HCT116 (cell line): ENCODE results near the gene TENM4. TPM values are rescaled to one million over a fixed set of nuclear protein-coding genes. Genes with fewer than 3 reads are reported as not detected.

Experiments
- ATAC-seq: fragments of 200-7000 bp; cut with Tn5 transposase; 2 replicates; pipeline ENCODE4 v1.9.1; 2020; ENCODE audit warnings: mild to moderate bottlenecking, moderate library complexity
- BruUV-seq: library from RNA; stranded (reverse); fragments of 400-500 nt; replicated peaks from 2 replicates; lab custom pipeline; 2021; lab: Mats Ljungman, UMichigan
- CTCF ChIA-PET: fragments of 300-600 bp; sonication (Branson Sonifier 250); formaldehyde crosslinking; loops from one replicate; lab custom pipeline; 2021; ENCODE audit warnings: antibody characterized with exemption; lab: Charles Lee
- POLR2A ChIA-PET: fragments of 300-600, 350-600 bp; sonication (Branson Sonifier 250); formaldehyde crosslinking; loops from one replicate; lab custom pipeline; 2021; ENCODE audit warnings: antibody characterized with exemption; lab: Charles Lee
- RAD21 ChIA-PET, 2 experiments: fragments of 300-600 bp; sonication (Branson Sonifier 250); formaldehyde crosslinking; loops; one replicate each; lab custom pipeline; 2023; ENCODE audit warnings: low total read pairs in 2 of 2; ENCODE audit not compliant: uncharacterized antibody in 2 of 2, unreplicated experiment in 2 of 2, low non-redundant PET in 1 of 2; lab: Charles Lee
- DNase-seq: peaks from one replicate; pipeline ENCODE4 v3.0.0-alpha.2; 2010; ENCODE audit warnings: low read depth, low spot score
- H2AFZ ChIP-seq: fragments of 200-600 bp; shearing (Covaris generic), sonication (generic); 2 replicates; pipeline ENCODE4 v1.6.1; 2017; ENCODE audit warnings: low read depth, mixed run types, mixed read lengths, antibody characterized with exemption, low read length; ENCODE audit not compliant: poor library complexity, severe bottlenecking
- H3K27ac ChIP-seq: 2 replicates; pipeline ENCODE4 v1.5.1; 2012; ENCODE audit warnings: low read depth, low read length
- H3K27me3 ChIP-seq: fragments of 200-600 bp; sonication (generic); 2 replicates; pipeline ENCODE4 v1.6.1; 2016; ENCODE audit warnings: mixed run types, low read length, mixed read lengths; ENCODE audit not compliant: insufficient read depth
- H3K36me3 ChIP-seq, 2 experiments: fragments of 200-500 bp in 1 of 2; fragments of 200-600 bp in 1 of 2; sonication (Bioruptor generic) in 1 of 2; sonication (generic) in 1 of 2; 2 replicates each; pipeline versions ENCODE4 v1.5.1 to v1.6.1; 2014 to 2016; ENCODE audit warnings: low read length in 2 of 2, inconsistent platforms in 1 of 2, mixed read lengths in 1 of 2, mixed run types in 1 of 2; ENCODE audit not compliant: insufficient read depth in 2 of 2, control insufficient read depth in 1 of 2
- H3K4me1 ChIP-seq, 2 experiments: fragments of 200-600 bp in 1 of 2; sonication (generic) in 1 of 2; 2 replicates each; pipeline versions ENCODE4 v1.5.1 to v1.6.1; 2012 to 2017; ENCODE audit warnings: low read length in 2 of 2, inconsistent platforms in 1 of 2, mild to moderate bottlenecking in 1 of 2, mixed read lengths in 1 of 2, mixed run types in 1 of 2, moderate library complexity in 1 of 2; ENCODE audit not compliant: insufficient read depth in 2 of 2, control insufficient read depth in 1 of 2
- H3K4me2 ChIP-seq: fragments of 200-600 bp; sonication (generic); 2 replicates; pipeline ENCODE4 v1.6.1; 2017; ENCODE audit warnings: mixed run types, low read length, mixed read lengths
- H3K4me3 ChIP-seq, 2 experiments: fragments of 200-600 bp in 1 of 2; sonication (generic) in 1 of 2; replicated peaks in 1 of 2; 2 replicates each; pipeline ENCODE4 v1.5.1; 2011 to 2016; ENCODE audit warnings: low read length in 2 of 2, control low read depth in 1 of 2, low read depth in 1 of 2, mild to moderate bottlenecking in 1 of 2, mixed read lengths in 1 of 2, mixed run types in 1 of 2
- H3K79me2 ChIP-seq: fragments of 200-600 bp; sonication (generic); 2 replicates; pipeline ENCODE4 v1.6.1; 2017; ENCODE audit warnings: mild to moderate bottlenecking, mixed run types, low read length, moderate library complexity, mixed read lengths; ENCODE audit not compliant: insufficient read depth
- H3K9ac ChIP-seq: fragments of 200-600 bp; sonication (generic); 2 replicates; pipeline ENCODE4 v1.6.1; 2016; ENCODE audit warnings: low read length, mixed read lengths
- H3K9me2 ChIP-seq: fragments of 200-600 bp; sonication (generic), shearing (Covaris generic); 2 replicates; pipeline ENCODE4 v1.6.1; 2017; ENCODE audit warnings: mixed run types, mild to moderate bottlenecking, moderate library complexity; ENCODE audit not compliant: insufficient read depth
- H3K9me3 ChIP-seq, 2 experiments: fragments of 200-500 bp in 1 of 2; fragments of 200-600 bp in 1 of 2; sonication (Bioruptor generic) in 1 of 2; sonication (generic) in 1 of 2; 2 replicates each; pipeline ENCODE4 v1.6.1; 2014 to 2017; ENCODE audit warnings: low read length in 2 of 2, mixed read lengths in 2 of 2, inconsistent platforms in 1 of 2, low read depth in 1 of 2, mild to moderate bottlenecking in 1 of 2, mixed run types in 1 of 2, moderate library complexity in 1 of 2; ENCODE audit not compliant: control insufficient read depth in 1 of 2, insufficient read depth in 1 of 2
- H4K20me1 ChIP-seq: fragments of 200-600 bp; sonication (generic), shearing (Covaris generic); 2 replicates; pipeline ENCODE4 v1.6.1; 2017; ENCODE audit warnings: mixed run types, mild to moderate bottlenecking, moderate library complexity; ENCODE audit not compliant: insufficient read depth
- CEBPB ChIP-seq: IDR thresholded peaks from 2 replicates; pipeline ENCODE4 v1.6.1; 2012; ENCODE audit warnings: low read depth
- ELF1 ChIP-seq: IDR thresholded peaks from 2 replicates; pipeline ENCODE4 v1.6.1; 2012; ENCODE audit warnings: low read depth, borderline replicate concordance
- EZH2 ChIP-seq: fragments of 200-600 bp; sonication (generic); IDR thresholded peaks from 2 replicates; pipeline ENCODE4 v1.6.1; 2017; ENCODE audit warnings: antibody characterized with exemption, mixed run types
- FOSL1 ChIP-seq: IDR thresholded peaks from 2 replicates; pipeline ENCODE4 v1.6.1; 2012; ENCODE audit warnings: low read depth
- POLR2A ChIP-seq: IDR thresholded peaks from 2 replicates; pipeline ENCODE4 v1.7.0; 2011; ENCODE audit warnings: borderline replicate concordance; ENCODE audit not compliant: insufficient read depth, insufficient read length; ENCODE audit errors: extremely low read depth
- RAD21 ChIP-seq: IDR thresholded peaks from 2 replicates; pipeline ENCODE4 v1.6.1; 2012; ENCODE audit warnings: low read depth, mild to moderate bottlenecking
- SIN3A ChIP-seq: IDR thresholded peaks from 2 replicates; pipeline ENCODE4 v1.6.1; 2012; ENCODE audit warnings: low read depth
- SP1 ChIP-seq: IDR thresholded peaks from 2 replicates; pipeline ENCODE4 v1.6.1; 2012; ENCODE audit warnings: low read depth
- ZNF274 ChIP-seq: fragments of 200-500 bp; sonication (Bioruptor generic); IDR thresholded peaks from 2 replicates; pipeline ENCODE4 v1.6.1; 2014; ENCODE audit warnings: mild to moderate bottlenecking, low read depth, low read length, inconsistent platforms
- intact Hi-C: fragments of 100-400 bp; cut with micrococcal nuclease; formaldehyde crosslinking; loops from 2 replicates; pipeline ENCODE4 v1.10.0; 2022
- total RNA-seq: library from RNA; stranded (reverse); gene quantifications from one replicate; pipeline ENCODE4 v1.2.1, GENCODE V29; 2021; ENCODE audit not compliant: unreplicated experiment
- TF ChIP-seq, protein P1 (sequence below): IDR thresholded peaks from 2 replicates; pipeline ENCODE4 v1.6.1; 2012; ENCODE audit warnings: low read depth

The TENM4 gene
- total RNA-seq, 1 experiment from 2014 or later = 0.05 TPM

DNA sequence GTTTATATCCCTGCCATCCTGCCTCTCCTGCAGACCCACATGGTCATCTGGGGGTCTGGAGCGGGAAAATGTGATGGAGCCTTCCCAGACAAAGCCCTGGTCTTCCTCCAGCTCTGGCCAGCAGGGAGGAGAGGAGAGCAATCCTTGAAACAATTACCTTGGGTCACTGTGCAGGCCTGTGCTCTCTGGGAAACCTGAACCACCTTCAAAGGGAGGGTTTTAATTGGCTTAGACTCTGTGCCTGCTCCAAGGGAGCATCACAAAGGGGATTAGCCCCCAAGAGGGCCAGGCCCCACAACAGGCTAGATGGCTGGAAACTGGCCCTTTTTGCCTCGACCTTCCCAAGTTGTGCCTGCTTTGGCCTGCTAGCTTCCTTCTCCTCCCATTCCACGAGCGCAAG, 351.9 kb downstream of the TENM4 start:
- Histone ChIP-seq H2AFZ (no peak overlapping the region), H3K9me2 (no peaks in the 10 kb centered on the region), H4K20me1 (no peaks in the 10 kb centered on the region), H3K36me3 (no peaks in the 10 kb centered on the region)
- RAD21 ChIA-PET = no interaction called here
- no peak for DNase-seq
- TF ChIP-seq ELF1 (no peak), FOSL1 (no peak), CEBPB (no peak), SIN3A (no peak), POLR2A (no peak), SP1 (no peak), ZNF274 (no peak), EZH2 (no peak), RAD21 (no peak)
- TF ChIP-seq, protein P1, sequence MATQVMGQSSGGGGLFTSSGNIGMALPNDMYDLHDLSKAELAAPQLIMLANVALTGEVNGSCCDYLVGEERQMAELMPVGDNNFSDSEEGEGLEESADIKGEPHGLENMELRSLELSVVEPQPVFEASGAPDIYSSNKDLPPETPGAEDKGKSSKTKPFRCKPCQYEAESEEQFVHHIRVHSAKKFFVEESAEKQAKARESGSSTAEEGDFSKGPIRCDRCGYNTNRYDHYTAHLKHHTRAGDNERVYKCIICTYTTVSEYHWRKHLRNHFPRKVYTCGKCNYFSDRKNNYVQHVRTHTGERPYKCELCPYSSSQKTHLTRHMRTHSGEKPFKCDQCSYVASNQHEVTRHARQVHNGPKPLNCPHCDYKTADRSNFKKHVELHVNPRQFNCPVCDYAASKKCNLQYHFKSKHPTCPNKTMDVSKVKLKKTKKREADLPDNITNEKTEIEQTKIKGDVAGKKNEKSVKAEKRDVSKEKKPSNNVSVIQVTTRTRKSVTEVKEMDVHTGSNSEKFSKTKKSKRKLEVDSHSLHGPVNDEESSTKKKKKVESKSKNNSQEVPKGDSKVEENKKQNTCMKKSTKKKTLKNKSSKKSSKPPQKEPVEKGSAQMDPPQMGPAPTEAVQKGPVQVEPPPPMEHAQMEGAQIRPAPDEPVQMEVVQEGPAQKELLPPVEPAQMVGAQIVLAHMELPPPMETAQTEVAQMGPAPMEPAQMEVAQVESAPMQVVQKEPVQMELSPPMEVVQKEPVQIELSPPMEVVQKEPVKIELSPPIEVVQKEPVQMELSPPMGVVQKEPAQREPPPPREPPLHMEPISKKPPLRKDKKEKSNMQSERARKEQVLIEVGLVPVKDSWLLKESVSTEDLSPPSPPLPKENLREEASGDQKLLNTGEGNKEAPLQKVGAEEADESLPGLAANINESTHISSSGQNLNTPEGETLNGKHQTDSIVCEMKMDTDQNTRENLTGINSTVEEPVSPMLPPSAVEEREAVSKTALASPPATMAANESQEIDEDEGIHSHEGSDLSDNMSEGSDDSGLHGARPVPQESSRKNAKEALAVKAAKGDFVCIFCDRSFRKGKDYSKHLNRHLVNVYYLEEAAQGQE = no peak
- TF ChIP-seq, all 23 proteins: peak for 0
- Histone ChIP-seq H3K4me3 (no peak overlapping the region), H3K79me2 (no peaks in the 10 kb centered on the region), H3K9me3 (no peaks in the 10 kb centered on the region), H3K27me3 (no peaks in the 10 kb centered on the region), H3K4me2 (no peak overlapping the region), H3K9ac (no peak overlapping the region), H3K27ac (no peak overlapping the region), H3K4me1 (peaks cover 9 to 21% of the 10 kb centered on the region in 2 experiments)
- POLR2A ChIA-PET = no interaction called here
- intact Hi-C loops = no loop called here
- CTCF ChIA-PET = interaction anchor here (1.0 to 1.9 kb wide), 2 partner anchors 11 to 444 kb away, joined by 3 to 4 read pairs; no protein-coding TSS in a partner anchor
- no peak for ATAC-seq
- BruUV-seq = no TSS peak
